Stimulated activated CD4-positive, alpha-beta T cell treated with anti-CD3 and anti-CD28 coated beads, Interleukin-4, amount 100 ng/mL, for 24 hours (primary cell): ENCODE results near the gene SPDEF.

Experiments used
- DNase-seq: peaks from one replicate; pipeline ENCODE4 v3.0.0-alpha.2; 2020

The SPDEF gene

GRCh38 chr6:34583461-34583860 lies 27.3 kb upstream of the SPDEF start:
- peak; percentile 17 for DNase-seq

- no peak for DNase-seq
Measured at GRCh38 chr6:34581561-34581920, 25.4 kb upstream of the SPDEF start.

GRCh38 chr6:34580707-34581560 lies 24.8 kb upstream of the SPDEF start:
- no peak for DNase-seq

DNA sequence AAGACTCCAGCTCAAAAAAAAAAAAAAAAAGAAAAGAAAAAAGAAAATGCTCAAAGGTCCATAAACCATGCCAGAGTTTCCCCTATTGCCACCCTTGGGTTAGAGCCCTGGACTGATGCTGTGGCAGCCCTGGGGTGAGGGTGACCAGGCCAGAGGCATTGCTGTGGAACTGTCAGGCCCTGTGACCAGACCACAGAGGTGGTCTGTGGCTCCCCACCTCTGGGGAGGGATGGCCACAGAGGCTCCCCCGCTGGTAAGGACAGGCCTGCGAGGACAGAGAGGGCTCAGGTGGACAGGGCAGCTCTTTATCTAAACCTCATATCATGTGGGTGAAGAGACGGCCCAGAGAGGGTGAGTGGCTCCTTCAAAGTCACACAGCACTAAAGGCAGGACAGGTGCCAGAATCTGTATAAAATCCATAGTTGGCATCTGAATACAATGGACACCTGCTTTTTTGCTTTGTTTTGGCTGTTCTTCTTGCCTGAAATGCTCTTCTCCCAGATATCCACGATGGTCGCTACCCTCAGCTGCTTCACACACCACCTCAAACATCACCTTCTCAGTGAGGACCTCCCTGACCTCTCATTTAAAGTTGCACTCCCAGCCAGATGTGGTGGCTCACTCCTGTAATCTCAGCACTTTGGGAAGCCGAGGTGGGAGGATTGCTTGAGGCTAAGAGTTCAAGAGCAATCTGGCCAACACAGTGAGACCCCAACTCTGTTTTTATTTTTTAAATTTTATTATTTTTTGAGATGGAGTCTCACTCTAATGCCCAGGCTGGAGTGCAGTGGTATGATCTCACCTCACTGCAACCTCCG lies 22.5 kb upstream of the SPDEF start:
- no peak for DNase-seq

- DNase-seq: no peak
Measured at GRCh38 chr6:34576286-34576955, 20.3 kb upstream of the SPDEF start.

DNA sequence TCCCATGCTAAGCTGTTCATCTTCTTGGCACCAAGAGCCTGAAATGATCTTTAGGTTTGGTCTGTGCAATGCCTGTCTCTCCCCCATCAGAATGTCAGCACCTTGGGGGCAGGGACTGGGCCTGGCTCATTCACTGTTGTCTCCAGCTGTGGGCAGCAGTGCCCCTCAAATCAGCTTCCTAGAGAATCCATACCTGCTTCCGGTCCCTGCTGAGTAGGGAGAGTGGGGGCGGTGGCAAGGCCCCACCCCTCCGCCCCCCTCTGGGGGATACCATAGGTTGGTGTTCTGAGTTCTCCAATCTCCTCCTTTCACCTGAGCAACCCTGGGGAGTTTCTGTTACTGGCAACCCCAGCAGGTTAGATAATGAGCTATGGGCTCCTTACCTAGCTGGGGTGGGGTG lies 19.2 kb upstream of the SPDEF start:
- DNase-seq: no peak

DNA sequence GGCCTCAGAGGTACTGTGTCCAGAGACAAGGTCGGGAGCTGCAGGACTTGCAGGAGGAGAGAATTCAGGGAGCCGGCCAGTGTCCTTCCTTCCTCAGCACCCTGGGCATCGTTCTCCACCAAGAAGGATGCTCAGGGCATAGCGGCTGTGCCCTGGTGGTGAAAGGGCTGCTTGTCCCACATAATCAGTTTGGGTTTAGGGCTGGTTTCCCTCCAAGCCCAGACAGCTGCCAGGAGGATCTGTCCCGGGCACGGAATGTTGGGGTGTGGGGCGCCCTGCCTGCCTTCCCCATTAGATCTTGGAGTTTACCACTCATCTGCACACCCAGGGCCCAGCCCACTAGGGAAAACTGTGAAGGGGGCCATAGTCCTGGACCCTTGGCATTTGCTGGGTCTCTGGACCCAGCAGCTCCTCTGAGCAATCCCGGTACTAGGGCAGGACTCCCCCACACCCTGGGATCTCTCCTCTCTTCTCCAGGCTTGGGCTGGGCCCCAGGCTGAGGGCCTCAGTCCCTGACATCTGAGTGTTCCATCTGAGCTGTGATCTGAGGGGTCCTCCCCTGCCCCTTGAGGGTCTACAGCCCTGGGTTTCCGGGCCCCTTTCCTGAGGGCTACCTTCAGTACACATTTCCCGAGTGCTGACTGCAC lies 18.6 kb upstream of the SPDEF start:
- no peak for DNase-seq

DNA sequence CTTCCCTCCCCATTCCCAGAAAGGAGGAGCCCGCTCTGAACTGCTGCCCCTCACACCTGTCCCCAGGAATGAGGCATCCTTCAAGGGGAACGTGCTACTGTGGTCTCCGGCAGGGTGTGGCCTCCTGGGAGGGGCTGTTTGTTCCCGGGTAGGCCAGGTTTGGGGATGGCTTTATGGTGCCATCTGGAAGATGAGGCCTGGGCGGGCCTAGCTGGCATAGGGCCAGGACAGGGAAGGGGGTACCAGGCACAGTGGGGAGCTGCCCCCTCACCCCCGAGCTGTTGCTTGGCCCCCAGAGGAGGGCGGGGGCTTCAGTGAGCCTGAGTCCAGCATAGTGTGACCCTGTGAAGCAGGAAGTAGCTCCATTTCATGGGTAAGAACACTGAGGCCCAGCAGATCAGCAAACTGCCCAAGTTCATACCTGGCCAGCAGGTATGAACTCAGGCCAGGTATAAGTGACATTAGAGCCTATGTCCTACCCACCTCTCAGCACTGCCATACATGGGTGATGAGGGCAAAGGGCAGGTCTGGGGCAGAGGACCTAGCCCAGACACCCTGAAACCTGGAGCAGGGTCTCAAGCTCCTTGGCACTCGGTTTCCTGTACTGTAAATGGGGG lies 17.5 kb upstream of the SPDEF start:
- no peak for DNase-seq

GRCh38 chr6:34572585-34572984 lies 16.5 kb upstream of the SPDEF start:
- DNase-seq: no peak

GRCh38 chr6:34572021-34572420 lies 15.9 kb upstream of the SPDEF start:
- DNase-seq: no peak

- DNase-seq: no peak
Measured at GRCh38 chr6:34571388-34571787, 15.3 kb upstream of the SPDEF start.

GRCh38 chr6:34570066-34570833 lies 14.1 kb upstream of the SPDEF start:
- DNase-seq: no peak

GRCh38 chr6:34569361-34569973 lies 13.3 kb upstream of the SPDEF start:
- no peak for DNase-seq

GRCh38 chr6:34568341-34569201 lies 12.4 kb upstream of the SPDEF start:
- DNase-seq: no peak

DNA sequence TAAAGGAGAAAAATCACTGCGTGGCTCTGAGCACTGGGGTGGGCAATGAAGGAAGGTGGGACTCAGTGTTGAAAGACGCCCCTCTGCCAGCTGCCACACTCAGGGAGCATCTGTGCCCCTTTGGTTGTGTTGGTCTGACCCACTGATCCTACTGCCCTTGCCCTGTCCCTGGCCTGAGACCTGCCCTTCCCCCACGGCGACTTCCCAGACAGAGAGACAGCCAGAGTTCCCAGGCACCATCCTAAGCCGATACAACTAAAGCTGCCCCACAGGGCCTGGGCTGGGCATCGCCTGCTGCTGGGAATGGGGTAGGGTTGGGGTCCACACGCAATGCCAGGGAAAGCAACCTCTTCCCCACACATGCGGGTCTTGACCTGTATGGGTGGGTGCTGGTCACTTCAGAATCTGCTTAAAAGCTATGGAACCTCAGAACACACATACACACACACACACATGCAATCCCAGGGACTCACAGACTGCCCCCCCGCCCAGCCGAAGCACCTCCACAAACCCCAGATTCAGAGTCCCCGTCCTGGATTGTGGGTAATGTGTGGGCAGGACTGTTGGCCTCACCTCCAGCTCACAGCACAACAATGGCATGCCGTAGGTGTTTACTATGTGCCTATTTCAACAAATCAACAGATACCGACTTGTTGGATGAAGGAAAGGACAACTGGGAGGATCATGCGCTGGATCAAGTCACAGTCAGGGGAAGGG lies 10.9 kb upstream of the SPDEF start:
- DNase-seq: no peak

DNA sequence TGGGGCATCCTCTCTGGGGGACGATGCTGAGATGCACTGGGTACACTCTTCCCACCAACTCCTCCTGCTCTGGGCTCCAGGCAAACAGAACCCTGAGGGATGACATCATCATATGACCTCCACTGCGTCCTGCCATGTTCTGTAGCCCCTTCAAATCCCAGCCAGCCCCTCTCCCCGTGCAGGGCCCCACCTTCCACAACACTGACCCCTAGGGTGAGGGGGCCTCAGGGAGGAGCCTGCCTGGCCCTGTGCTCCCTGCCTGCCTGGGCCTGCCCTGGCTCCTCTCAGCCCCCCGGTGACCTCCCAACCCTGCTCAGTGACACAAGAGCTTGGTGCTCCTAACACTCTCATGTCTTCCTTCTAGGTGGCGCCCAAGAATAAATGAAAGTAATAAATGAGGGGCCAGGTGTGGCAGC lies 9.6 kb upstream of the SPDEF start:
- DNase-seq: no peak

DNA sequence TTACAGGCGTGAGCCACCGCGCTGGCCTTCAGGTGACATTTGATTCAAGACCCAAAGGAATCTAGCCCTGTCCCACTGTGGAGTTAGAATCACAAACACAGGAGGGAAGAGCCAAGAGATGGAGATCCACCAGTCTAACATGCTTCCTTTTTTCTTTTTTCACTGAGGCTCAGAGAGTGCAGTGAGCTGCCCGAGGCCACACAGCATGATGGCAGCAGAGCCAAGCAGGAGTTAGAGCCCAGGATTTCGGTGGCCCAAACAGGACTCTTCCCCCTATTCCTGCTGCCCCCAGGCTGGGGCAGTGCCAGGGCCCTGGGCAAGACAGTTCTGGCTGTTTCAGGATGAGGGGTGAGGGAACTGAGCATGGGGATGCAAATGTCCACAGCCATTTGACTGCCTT lies 8.1 kb upstream of the SPDEF start:
- no peak for DNase-seq

DNA sequence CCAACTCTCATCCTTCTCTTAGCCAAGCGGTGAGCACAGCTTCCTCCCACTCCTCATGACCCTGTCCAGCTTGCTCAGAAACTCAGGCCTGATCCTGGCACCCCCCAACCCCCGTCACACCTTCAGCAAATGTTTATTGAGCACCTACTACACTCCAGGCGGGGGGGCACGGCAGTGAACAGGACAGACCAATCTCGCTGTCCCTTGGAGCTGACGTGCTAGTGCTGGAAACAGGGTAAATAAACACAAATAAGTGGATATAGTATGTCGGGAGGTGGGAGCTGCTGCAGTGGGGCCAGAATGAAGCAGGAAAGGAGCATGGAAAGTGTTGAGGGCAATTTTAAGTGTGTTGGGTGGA lies 7.4 kb upstream of the SPDEF start:
- no peak for DNase-seq

DNA sequence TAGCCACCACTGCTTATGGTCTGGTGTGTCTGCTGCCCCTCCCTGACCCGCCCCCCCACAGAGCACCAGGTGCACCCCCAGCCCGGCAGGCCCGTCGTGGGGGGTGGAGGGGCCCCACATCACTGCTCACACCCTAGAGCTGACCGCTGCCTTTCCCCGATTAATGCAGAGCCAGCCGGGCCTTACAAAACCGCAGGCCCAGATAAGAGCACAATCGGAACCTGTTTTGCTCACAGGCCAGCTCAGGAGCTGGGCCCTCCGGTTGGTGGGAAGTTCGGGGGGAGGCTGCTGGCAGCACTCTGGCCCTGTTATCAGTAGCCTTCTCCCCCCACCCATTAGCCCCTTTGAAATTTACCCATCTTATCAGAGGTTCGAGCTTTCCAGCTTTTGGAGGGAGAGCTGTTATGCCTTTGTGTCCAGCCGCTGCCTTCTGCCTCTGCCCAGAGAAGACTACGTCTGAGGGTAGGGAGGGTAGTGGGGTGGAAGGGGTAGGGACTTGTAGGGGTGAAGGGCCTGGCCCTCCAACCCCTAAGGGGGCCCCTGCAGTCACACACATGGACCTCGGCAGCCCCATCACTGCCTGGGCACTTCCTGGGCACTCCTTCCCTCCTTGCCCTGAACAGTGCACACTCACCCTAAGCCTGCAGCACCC lies 6.9 kb upstream of the SPDEF start:
- DNase-seq: no peak
